H1 (cell line): ENCODE results near the gene MB. TPM values are rescaled to one million over a fixed set of nuclear protein-coding genes. Genes with fewer than 3 reads are reported as not detected.

ENCODE experiments used
- CREB1 ChIP-seq: IDR thresholded peaks from 2 replicates; pipeline ENCODE4 v1.6.1; 2012; ENCODE audit warnings: inconsistent platforms
- SP4 ChIP-seq: IDR thresholded peaks from 2 replicates; pipeline ENCODE4 v1.6.1; 2012; ENCODE audit warnings: low read length, inconsistent platforms
- TEAD4 ChIP-seq: IDR thresholded peaks from 2 replicates; pipeline ENCODE4 v1.6.1; 2012; ENCODE audit warnings: low read depth, low read length, inconsistent platforms, mixed read lengths
- polyA plus RNA-seq, 7 experiments: library from polyadenylated mRNA; depleted of rRNA in 3 of 7; stranded (reverse) in 5 of 7; unstranded in 2 of 7; fragments of >200 nt in 5 of 7; fragments of 200-250 nt in 2 of 7; gene quantifications; 1 replicate in 5 of 7; 2 replicates in 1 of 7; 4 replicates in 1 of 7; pipeline versions ENCODE4 v1.2.1 to v1.2.3, GENCODE V29; 2011 to 2013; ENCODE audit warnings: missing spikeins in 2 of 7, mixed read lengths in 2 of 7
- total RNA-seq: library from RNA; stranded (reverse); fragmentation: NEBNext Ultra II Directional; extraction: Animal tissue kit (Norgen Biotek cat#: 25700); gene quantifications from 2 replicates; pipeline ENCODE4 v1.2.1, GENCODE V29; 2021

MB gene
- total and polyA plus RNA-seq, 2 of the 8 experiments (the other 6 are each of a cell fraction or from before 2014, with no cell fraction given) = 1.5 TPM; not detected in 1

- no peak for TF ChIP-seq TEAD4
- no peak for TF ChIP-seq CREB1
- no peak for TF ChIP-seq SP4
- TF ChIP-seq, all 59 proteins: peak for 0
Observed at GRCh38 chr22:35653824-35654223, 36.7 kb upstream of the MB start (continued).
